Measurements from ENCODE around the gene ZNF207.
A peak's percentile ranks its signal among the peaks of the same experiment; 100 is the strongest.
"Not testable (repeated sequence)": the region's sequence is repeated elsewhere in the genome, so short reads cannot be mapped to it uniquely, and the experiment has no call there.

Gene ZNF207

GRCh38 chr17:32349854-32350665 is at the start of gene ZNF207:
ZNF207 (plus strand) TSS chr17:32350157; CDS start chr17:32350286, 129 bp downstream.
- DNase-seq = peak; percentile 61 to 95 (median 89)

- DNase-seq = no peak
Measured at GRCh38 chr17:32302037-32302436, 47.9 kb upstream of the ZNF207 start.

- no peak for DNase-seq
Measured at GRCh38 chr17:32302860-32303649, 46.9 kb upstream of the ZNF207 start.

GRCh38 chr17:32303781-32304288 is 46.1 kb upstream of the ZNF207 start:
- DNase-seq = peak in 1 of 51 donors; percentile 24

GRCh38 chr17:32305049-32305448 is 44.9 kb upstream of the ZNF207 start:
- DNase-seq = peak in 1 of 51 donors; percentile 12

- DNase-seq = no peak
Measured at GRCh38 chr17:32307658-32308057, 42.3 kb upstream of the ZNF207 start.

GRCh38 chr17:32311028-32311536 is 38.9 kb upstream of the ZNF207 start:
- peak in 1 of 51 donors; percentile 17 for DNase-seq

- DNase-seq = no peak
Measured at GRCh38 chr17:32314636-32315035, 35.3 kb upstream of the ZNF207 start.

GRCh38 chr17:32315171-32315570 is 34.8 kb upstream of the ZNF207 start:
- DNase-seq = no peak

GRCh38 chr17:32316653-32317052 is 33.3 kb upstream of the ZNF207 start:
- DNase-seq = not testable (repeated sequence)

GRCh38 chr17:32317353-32317752 is 32.6 kb upstream of the ZNF207 start:
- DNase-seq = no peak

GRCh38 chr17:32318071-32318470 is 31.9 kb upstream of the ZNF207 start:
- DNase-seq = no peak

- DNase-seq = peak in 43 of 51 donors; percentile 6 to 77 (median 42)
Measured at GRCh38 chr17:32319548-32319905, 30.4 kb upstream of the ZNF207 start.

- DNase-seq = not testable (repeated sequence)
Measured at GRCh38 chr17:32320080-32320479, 29.9 kb upstream of the ZNF207 start.

- no peak for DNase-seq
Measured at GRCh38 chr17:32320847-32321246, 29.1 kb upstream of the ZNF207 start.

- no peak for DNase-seq
Measured at GRCh38 chr17:32323046-32323445, 26.9 kb upstream of the ZNF207 start.

GRCh38 chr17:32323811-32324491 is 26.0 kb upstream of the ZNF207 start:
- DNase-seq = peak in 11 of 51 donors; percentile 5 to 24 (median 13)

GRCh38 chr17:32327911-32328310 is 22.0 kb upstream of the ZNF207 start:
- DNase-seq = no peak

- DNase-seq = no peak
Measured at GRCh38 chr17:32330147-32330546, 19.8 kb upstream of the ZNF207 start.

- DNase-seq = no peak
Measured at GRCh38 chr17:32331243-32332040, 18.5 kb upstream of the ZNF207 start.

GRCh38 chr17:32333187-32333586 is 16.8 kb upstream of the ZNF207 start:
- no peak for DNase-seq

Measured in hypothalamus (tissue), 51 donors.